ENCODE data around the gene KCNJ18. TPM values are rescaled to one million over a fixed set of nuclear protein-coding genes. Genes with fewer than 3 reads are reported as not detected.
"Not testable (repeated sequence)": the region's sequence is repeated elsewhere in the genome, so short reads cannot be mapped to it uniquely, and the experiment has no call there.

Gene KCNJ18
- polyA plus RNA-seq, 1 donor (not counting 4 experiments of a cell fraction or from before 2014, with no cell fraction given): not detected

GRCh38 chr17:21670361-21671155 lies 21.8 kb upstream of the KCNJ18 start:
- peaks cover 16% of the 10 kb centered on the region for H3K9me3 ChIP-seq (ENCODE audit: control insufficient read depth, low read depth, low read length)
- dilution Hi-C loops (cut with MboI; ENCODE audit: extremely low pct_ligation_motif_present, low sequenced_read_pairs); H3K4me1 ChIP-seq (ENCODE audit: control insufficient read depth, extremely low read depth, insufficient read depth, low read length); H2AFZ ChIP-seq (ENCODE audit: control insufficient read depth, low read length); H3K36me3 ChIP-seq (ENCODE audit: control insufficient read depth in 2 of 2, extremely low read depth in 1 of 2, insufficient read depth in 2 of 2, low read length in 2 of 2); H3K27ac ChIP-seq (ENCODE audit: control insufficient read depth, insufficient read depth, low read length); H4K20me1 ChIP-seq (ENCODE audit: control insufficient read depth, extremely low read depth, insufficient read depth, low read length); H3K27me3 ChIP-seq (ENCODE audit: control insufficient read depth, extremely low read depth, insufficient read depth, low read length); DNase-seq (ENCODE audit: low read depth, low spot score); FAIRE-seq; H3K9ac ChIP-seq (ENCODE audit: control insufficient read depth, extremely low read depth, insufficient read depth, low read length); H3K9me1 ChIP-seq (ENCODE audit: control insufficient read depth, extremely low read depth, insufficient read depth, low read length); H3K4me2 ChIP-seq (ENCODE audit: control insufficient read depth, extremely low read depth, insufficient read depth, low read depth, low read length); H3K79me2 ChIP-seq (ENCODE audit: control insufficient read depth, insufficient read depth, low read length); H3K4me3 ChIP-seq (ENCODE audit: control insufficient read depth in 2 of 3, extremely low read depth in 1 of 3, insufficient read depth in 2 of 3, low read depth in 1 of 3, low read length in 3 of 3): not testable (repeated sequence)

GRCh38 chr17:21671437-21671836 lies 20.9 kb upstream of the KCNJ18 start:
- H4K20me1 ChIP-seq (ENCODE audit: control insufficient read depth, extremely low read depth, insufficient read depth, low read length); DNase-seq (ENCODE audit: low read depth, low spot score); FAIRE-seq; H3K36me3 ChIP-seq (ENCODE audit: control insufficient read depth in 2 of 2, extremely low read depth in 1 of 2, insufficient read depth in 2 of 2, low read length in 2 of 2); dilution Hi-C loops (cut with MboI; ENCODE audit: extremely low pct_ligation_motif_present, low sequenced_read_pairs); H3K4me1 ChIP-seq (ENCODE audit: control insufficient read depth, extremely low read depth, insufficient read depth, low read length); H3K9ac ChIP-seq (ENCODE audit: control insufficient read depth, extremely low read depth, insufficient read depth, low read length); H2AFZ ChIP-seq (ENCODE audit: control insufficient read depth, low read length); H3K4me3 ChIP-seq (ENCODE audit: control insufficient read depth in 2 of 3, extremely low read depth in 1 of 3, insufficient read depth in 2 of 3, low read depth in 1 of 3, low read length in 3 of 3); H3K9me1 ChIP-seq (ENCODE audit: control insufficient read depth, extremely low read depth, insufficient read depth, low read length); H3K27me3 ChIP-seq (ENCODE audit: control insufficient read depth, extremely low read depth, insufficient read depth, low read length); H3K27ac ChIP-seq (ENCODE audit: control insufficient read depth, insufficient read depth, low read length); H3K4me2 ChIP-seq (ENCODE audit: control insufficient read depth, extremely low read depth, insufficient read depth, low read depth, low read length); H3K79me2 ChIP-seq (ENCODE audit: control insufficient read depth, insufficient read depth, low read length): not testable (repeated sequence)
- peaks cover 16% of the 10 kb centered on the region for H3K9me3 ChIP-seq (ENCODE audit: control insufficient read depth, low read depth, low read length)

GRCh38 chr17:21671871-21672270 lies 20.5 kb upstream of the KCNJ18 start:
- H3K27me3 ChIP-seq (ENCODE audit: control insufficient read depth, extremely low read depth, insufficient read depth, low read length); H3K4me3 ChIP-seq (ENCODE audit: control insufficient read depth in 2 of 3, extremely low read depth in 1 of 3, insufficient read depth in 2 of 3, low read depth in 1 of 3, low read length in 3 of 3); H2AFZ ChIP-seq (ENCODE audit: control insufficient read depth, low read length); FAIRE-seq; H3K9me1 ChIP-seq (ENCODE audit: control insufficient read depth, extremely low read depth, insufficient read depth, low read length); H3K4me1 ChIP-seq (ENCODE audit: control insufficient read depth, extremely low read depth, insufficient read depth, low read length); H4K20me1 ChIP-seq (ENCODE audit: control insufficient read depth, extremely low read depth, insufficient read depth, low read length); H3K4me2 ChIP-seq (ENCODE audit: control insufficient read depth, extremely low read depth, insufficient read depth, low read depth, low read length); H3K27ac ChIP-seq (ENCODE audit: control insufficient read depth, insufficient read depth, low read length); dilution Hi-C loops (cut with MboI; ENCODE audit: extremely low pct_ligation_motif_present, low sequenced_read_pairs); H3K9ac ChIP-seq (ENCODE audit: control insufficient read depth, extremely low read depth, insufficient read depth, low read length); DNase-seq (ENCODE audit: low read depth, low spot score); H3K79me2 ChIP-seq (ENCODE audit: control insufficient read depth, insufficient read depth, low read length); H3K36me3 ChIP-seq (ENCODE audit: control insufficient read depth in 2 of 2, extremely low read depth in 1 of 2, insufficient read depth in 2 of 2, low read length in 2 of 2): not testable (repeated sequence)
- H3K9me3 ChIP-seq (ENCODE audit: control insufficient read depth, low read depth, low read length): peaks cover 20% of the 10 kb centered on the region

GRCh38 chr17:21673451-21674241 lies 18.7 kb upstream of the KCNJ18 start:
- H3K27me3 ChIP-seq (ENCODE audit: control insufficient read depth, extremely low read depth, insufficient read depth, low read length); H3K79me2 ChIP-seq (ENCODE audit: control insufficient read depth, insufficient read depth, low read length); FAIRE-seq; H3K27ac ChIP-seq (ENCODE audit: control insufficient read depth, insufficient read depth, low read length); H3K4me3 ChIP-seq (ENCODE audit: control insufficient read depth in 2 of 3, extremely low read depth in 1 of 3, insufficient read depth in 2 of 3, low read depth in 1 of 3, low read length in 3 of 3); H4K20me1 ChIP-seq (ENCODE audit: control insufficient read depth, extremely low read depth, insufficient read depth, low read length); H3K36me3 ChIP-seq (ENCODE audit: control insufficient read depth in 2 of 2, extremely low read depth in 1 of 2, insufficient read depth in 2 of 2, low read length in 2 of 2); dilution Hi-C loops (cut with MboI; ENCODE audit: extremely low pct_ligation_motif_present, low sequenced_read_pairs); H3K4me2 ChIP-seq (ENCODE audit: control insufficient read depth, extremely low read depth, insufficient read depth, low read depth, low read length); H3K9ac ChIP-seq (ENCODE audit: control insufficient read depth, extremely low read depth, insufficient read depth, low read length); H3K9me1 ChIP-seq (ENCODE audit: control insufficient read depth, extremely low read depth, insufficient read depth, low read length); H3K4me1 ChIP-seq (ENCODE audit: control insufficient read depth, extremely low read depth, insufficient read depth, low read length); H2AFZ ChIP-seq (ENCODE audit: control insufficient read depth, low read length); DNase-seq (ENCODE audit: low read depth, low spot score): not testable (repeated sequence)
- H3K9me3 ChIP-seq (ENCODE audit: control insufficient read depth, low read depth, low read length): peaks cover 30% of the 10 kb centered on the region

Data from keratinocyte (primary cell).